Peyer's patch (tissue), 4 donors: ENCODE results near the gene ZNF608. TPM values are rescaled to one million over a fixed set of nuclear protein-coding genes. Genes with fewer than 3 reads are reported as not detected.

ENCODE experiments used
- DNase-seq, 3 donors: peaks; one replicate each; pipeline ENCODE4 v3.0.0-alpha.2; 2017 to 2019
- H3K27ac ChIP-seq, 4 donors: fragments of 200-600 bp; sonication (generic); one replicate each; pipeline ENCODE4 v1.5.1; 2016 to 2019
- H3K27me3 ChIP-seq, 2 donors: fragments of 200-600 bp; sonication (generic); one replicate each; pipeline ENCODE4 v1.5.1; 2019
- H3K36me3 ChIP-seq, 3 donors: fragments of 200-600 bp; sonication (generic); one replicate each; pipeline ENCODE4 v1.5.1; 2016 to 2019
- H3K4me1 ChIP-seq, 4 donors: fragments of 200-600 bp; sonication (generic); one replicate each; pipeline ENCODE4 v1.5.1; 2016 to 2019
- H3K4me3 ChIP-seq, 4 donors: fragments of 200-600 bp; sonication (generic); 1 replicate in 3 of 4; 2 replicates in 1 of 4; pipeline ENCODE4 v1.5.1; 2016 to 2019; ENCODE audit warnings: mild to moderate bottlenecking in 1 of 4
- H3K9me3 ChIP-seq, 4 donors: fragments of 200-600 bp; sonication (generic); one replicate each; pipeline ENCODE4 v1.5.1; 2016 to 2019; ENCODE audit warnings: mild to moderate bottlenecking in 1 of 4
- POLR2A ChIP-seq, 2 donors: fragments of 450-650 bp; IDR thresholded peaks; one replicate each; pipeline ENCODE4 v1.5.1; 2017; ENCODE audit warnings: antibody characterized with exemption in 2 of 2, mild to moderate bottlenecking in 2 of 2, moderate library complexity in 2 of 2
- total RNA-seq, 4 donors: library from RNA; depleted of rRNA; stranded (reverse); fragments of >200 nt; gene quantifications; one replicate each; pipeline ENCODE4 v1.1.0, GENCODE V29; 2016
- TF ChIP-seq, protein P1 (sequence below), 6 experiments: fragments of 450-650 bp in 4 of 6; fragments of 200-600 bp in 2 of 6; sonication (generic) in 1 of 6; IDR thresholded peaks; one replicate each; pipeline ENCODE4 v1.5.1; 2017 to 2019; ENCODE audit warnings: antibody characterized with exemption in 6 of 6, mild to moderate bottlenecking in 3 of 6, moderate library complexity in 1 of 6

ZNF608 gene, protein sequence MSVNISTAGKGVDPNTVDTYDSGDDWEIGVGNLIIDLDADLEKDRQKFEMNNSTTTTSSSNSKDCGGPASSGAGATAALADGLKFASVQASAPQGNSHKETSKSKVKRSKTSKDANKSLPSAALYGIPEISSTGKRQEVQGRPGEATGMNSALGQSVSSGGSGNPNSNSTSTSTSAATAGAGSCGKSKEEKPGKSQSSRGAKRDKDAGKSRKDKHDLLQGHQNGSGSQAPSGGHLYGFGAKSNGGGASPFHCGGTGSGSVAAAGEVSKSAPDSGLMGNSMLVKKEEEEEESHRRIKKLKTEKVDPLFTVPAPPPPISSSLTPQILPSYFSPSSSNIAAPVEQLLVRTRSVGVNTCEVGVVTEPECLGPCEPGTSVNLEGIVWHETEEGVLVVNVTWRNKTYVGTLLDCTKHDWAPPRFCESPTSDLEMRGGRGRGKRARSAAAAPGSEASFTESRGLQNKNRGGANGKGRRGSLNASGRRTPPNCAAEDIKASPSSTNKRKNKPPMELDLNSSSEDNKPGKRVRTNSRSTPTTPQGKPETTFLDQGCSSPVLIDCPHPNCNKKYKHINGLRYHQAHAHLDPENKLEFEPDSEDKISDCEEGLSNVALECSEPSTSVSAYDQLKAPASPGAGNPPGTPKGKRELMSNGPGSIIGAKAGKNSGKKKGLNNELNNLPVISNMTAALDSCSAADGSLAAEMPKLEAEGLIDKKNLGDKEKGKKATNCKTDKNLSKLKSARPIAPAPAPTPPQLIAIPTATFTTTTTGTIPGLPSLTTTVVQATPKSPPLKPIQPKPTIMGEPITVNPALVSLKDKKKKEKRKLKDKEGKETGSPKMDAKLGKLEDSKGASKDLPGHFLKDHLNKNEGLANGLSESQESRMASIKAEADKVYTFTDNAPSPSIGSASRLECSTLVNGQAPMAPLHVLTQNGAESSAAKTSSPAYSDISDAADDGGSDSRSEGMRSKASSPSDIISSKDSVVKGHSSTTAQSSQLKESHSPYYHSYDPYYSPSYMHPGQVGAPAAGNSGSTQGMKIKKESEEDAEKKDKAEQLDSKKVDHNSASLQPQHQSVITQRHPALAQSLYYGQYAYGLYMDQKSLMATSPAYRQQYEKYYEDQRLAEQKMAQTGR (N-terminal part only)
- 10 to 100 TPM; 19.8 to 85.8 (median 35.3) TPM for total RNA-seq

DNA sequence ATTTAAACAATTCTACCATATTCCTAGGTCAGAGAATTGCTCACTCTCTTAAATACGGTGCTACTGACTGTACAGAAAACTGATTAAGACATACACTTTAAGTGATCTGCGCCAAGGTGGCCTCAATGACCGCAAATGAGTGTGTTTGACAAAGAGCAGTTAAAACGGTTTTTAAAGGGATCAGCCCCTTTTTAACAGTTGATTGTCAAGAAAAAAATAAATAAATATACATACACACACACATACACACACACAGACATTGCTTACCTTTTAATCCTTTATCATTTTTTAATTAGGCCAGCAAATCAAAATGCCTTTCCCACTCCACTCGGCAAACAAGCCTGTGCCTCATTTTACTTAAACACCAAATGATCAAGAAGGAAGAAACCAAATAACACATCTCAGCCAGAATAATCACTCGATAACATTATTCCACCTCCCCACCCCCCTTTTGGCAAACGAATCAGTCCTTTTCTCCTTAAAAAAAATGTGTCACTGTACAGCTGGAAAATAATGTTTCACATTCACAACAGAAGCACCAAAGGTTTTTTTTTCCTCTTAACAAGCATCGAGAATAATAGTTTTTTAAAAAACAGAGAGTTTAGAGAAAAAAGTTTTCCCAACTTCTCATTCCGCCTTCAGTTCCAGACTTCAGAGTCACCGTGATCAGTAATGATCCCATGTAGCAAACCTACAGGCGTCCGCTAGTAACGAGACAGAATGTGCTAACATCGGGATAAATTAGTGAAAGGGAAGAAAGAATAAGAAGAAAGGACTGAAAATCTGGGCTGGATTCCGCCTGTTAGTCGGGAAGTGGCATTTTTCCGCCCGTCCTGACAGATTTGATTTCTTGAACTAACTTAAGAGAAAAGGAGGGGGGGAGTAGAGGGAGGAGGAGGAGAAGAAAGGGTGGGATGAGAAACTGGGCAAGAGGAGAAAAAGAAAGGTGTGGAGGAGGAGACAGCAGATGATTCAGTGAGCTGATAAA is at the start of gene ZNF608:
Gene ZNF608 (minus strand): TSS at position 712 of the 988 bp plus-strand sequence. CDS start 1,650 bp downstream, outside the sequence.
- DNase-seq: no peak
- H3K27me3 ChIP-seq: no peaks in the 10 kb centered on the region
- H3K27ac ChIP-seq: peak within 1 kb of the TSS; percentile 80 to 94 (median 85)
- no peaks in the 10 kb centered on the region for H3K9me3 ChIP-seq
- peak within 1 kb of the TSS; percentile 37 to 75 (median 57) for H3K4me3 ChIP-seq
- H3K4me1 ChIP-seq: peaks cover 0 to 21% (median 0%) of the 10 kb centered on the region in 4 donors
- no peaks in the 10 kb centered on the region for H3K36me3 ChIP-seq
- no peak for TF ChIP-seq POLR2A (IDR thresholded peaks at IDR 0.05)
- TF ChIP-seq, protein P1, sequence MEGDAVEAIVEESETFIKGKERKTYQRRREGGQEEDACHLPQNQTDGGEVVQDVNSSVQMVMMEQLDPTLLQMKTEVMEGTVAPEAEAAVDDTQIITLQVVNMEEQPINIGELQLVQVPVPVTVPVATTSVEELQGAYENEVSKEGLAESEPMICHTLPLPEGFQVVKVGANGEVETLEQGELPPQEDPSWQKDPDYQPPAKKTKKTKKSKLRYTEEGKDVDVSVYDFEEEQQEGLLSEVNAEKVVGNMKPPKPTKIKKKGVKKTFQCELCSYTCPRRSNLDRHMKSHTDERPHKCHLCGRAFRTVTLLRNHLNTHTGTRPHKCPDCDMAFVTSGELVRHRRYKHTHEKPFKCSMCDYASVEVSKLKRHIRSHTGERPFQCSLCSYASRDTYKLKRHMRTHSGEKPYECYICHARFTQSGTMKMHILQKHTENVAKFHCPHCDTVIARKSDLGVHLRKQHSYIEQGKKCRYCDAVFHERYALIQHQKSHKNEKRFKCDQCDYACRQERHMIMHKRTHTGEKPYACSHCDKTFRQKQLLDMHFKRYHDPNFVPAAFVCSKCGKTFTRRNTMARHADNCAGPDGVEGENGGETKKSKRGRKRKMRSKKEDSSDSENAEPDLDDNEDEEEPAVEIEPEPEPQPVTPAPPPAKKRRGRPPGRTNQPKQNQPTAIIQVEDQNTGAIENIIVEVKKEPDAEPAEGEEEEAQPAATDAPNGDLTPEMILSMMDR (IDR thresholded peaks at IDR 0.05): peak in 3 of 6 experiments; percentile 24 to 32 (median 28)

DNA sequence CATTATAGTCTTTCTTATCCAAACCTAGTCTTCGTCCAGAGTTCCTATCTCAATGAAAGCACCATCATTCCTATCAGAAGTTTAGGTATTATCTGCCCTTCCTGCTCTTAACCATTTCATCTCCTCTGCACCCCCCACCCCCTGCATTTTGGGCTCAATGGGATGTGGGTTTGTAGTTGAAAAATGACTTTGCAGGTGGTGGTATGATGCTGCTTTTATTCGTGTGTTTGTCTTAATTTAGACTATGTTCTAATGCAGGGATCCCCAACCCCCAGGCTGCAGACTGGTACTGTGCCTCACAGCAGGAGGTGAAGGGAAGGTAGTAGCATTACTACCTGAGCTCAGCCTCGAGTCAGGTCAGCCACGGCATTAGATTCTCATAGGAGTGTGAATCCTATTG is 49.4 kb upstream of the ZNF608 start:
- TF ChIP-seq POLR2A (IDR thresholded peaks at IDR 0.05): no peak
- TF ChIP-seq, protein P1 (IDR thresholded peaks at IDR 0.05): no peak

DNA sequence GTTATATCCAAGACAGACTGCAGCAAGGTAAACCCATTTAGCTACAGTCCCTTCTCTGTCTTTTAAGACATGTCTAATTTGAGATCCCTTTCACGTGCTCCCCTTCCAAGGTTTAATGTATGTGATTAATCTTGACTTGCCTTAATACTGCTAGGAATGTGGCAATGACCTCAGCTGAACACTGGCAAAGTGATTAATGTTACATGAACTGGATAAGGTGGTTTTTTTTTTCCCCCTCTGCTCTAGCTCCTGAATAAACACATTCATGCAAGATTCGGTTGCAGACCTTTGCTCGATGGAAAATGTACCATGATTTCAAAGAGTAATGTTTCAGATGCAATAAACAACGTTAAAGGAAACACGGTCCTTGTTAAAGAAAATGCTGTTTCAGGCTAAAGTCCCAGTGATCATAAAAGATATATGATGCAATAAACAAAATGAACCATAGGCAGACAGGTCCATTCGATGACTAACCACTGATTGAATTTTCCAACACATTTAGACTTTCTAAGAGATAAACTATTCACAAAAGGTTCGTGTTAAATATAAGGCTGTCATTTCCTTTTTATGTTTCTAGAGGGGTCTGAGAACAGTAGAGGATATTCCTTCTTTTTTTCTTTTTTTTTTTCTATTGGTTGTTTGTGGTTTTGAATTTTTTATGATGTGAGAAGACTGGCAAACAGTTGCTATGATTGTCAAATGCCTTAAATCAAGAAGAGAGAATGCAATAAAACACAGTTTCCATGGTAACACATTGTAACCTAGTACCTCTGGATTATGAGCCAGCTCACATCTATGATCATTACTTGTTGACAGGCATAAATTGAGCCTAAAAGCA is 44.7 kb upstream of the ZNF608 start:
- Histone ChIP-seq H3K9me3 (no peaks in the 10 kb centered on the region), H3K27ac (peak overlapping the region in 2 of 4 donors; percentile 55 to 73), H3K27me3 (no peaks in the 10 kb centered on the region), H3K36me3 (no peaks in the 10 kb centered on the region), H3K4me3 (no peak overlapping the region), H3K4me1 (peaks cover 0 to 17% (median 2%) of the 10 kb centered on the region in 4 donors)
- peak in 1 of 3 donors; percentile 51 for DNase-seq
- TF ChIP-seq, protein P1 (IDR thresholded peaks at IDR 0.05): no peak
- TF ChIP-seq POLR2A (IDR thresholded peaks at IDR 0.05): no peak

More for the DNA sequence above, 49.4 kb upstream of the ZNF608 start:
- no peak for DNase-seq
- H3K27ac ChIP-seq: no peak overlapping the region
- no peak overlapping the region for H3K4me3 ChIP-seq
- H3K9me3 ChIP-seq: no peaks in the 10 kb centered on the region
- H3K4me1 ChIP-seq: peaks cover 0 to 6% (median 0%) of the 10 kb centered on the region in 4 donors
- no peaks in the 10 kb centered on the region for H3K27me3 ChIP-seq
- H3K36me3 ChIP-seq: no peaks in the 10 kb centered on the region

DNA sequence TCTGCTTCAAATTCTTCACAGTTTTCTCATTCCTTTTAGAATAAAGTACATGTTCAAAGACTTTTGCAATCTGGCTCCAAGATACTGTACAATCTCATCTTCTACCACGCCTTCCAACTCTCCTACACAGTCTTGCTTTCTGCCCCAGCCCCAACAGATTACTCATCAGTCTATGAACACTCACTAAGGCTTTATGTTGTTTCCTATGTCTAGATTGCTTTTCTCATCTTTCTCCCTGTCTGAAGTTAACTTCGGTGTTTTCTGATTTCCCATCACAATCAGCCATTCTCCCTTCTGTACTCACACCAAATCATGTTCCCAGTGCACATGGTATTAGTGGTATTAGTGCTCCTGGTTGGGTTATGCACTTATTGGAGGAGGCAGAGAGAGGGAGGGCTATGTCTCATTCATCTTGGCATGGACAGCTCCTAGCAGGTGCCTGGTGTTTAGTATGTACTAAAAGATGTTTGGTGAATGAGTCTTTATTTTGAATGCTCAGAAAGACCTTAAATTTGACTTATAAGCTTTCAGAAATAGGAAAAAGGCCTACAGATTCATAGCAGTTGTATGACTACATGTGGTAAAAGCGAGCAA is 44.0 kb upstream of the ZNF608 start:
- Histone ChIP-seq H3K9me3 (no peaks in the 10 kb centered on the region), H3K4me1 (peaks cover 0 to 17% (median 2%) of the 10 kb centered on the region in 4 donors), H3K4me3 (no peak overlapping the region), H3K36me3 (no peaks in the 10 kb centered on the region), H3K27me3 (no peaks in the 10 kb centered on the region), H3K27ac (peak overlapping the region in 2 of 4 donors; percentile 55 to 73)
- TF ChIP-seq, protein P1 (IDR thresholded peaks at IDR 0.05): no peak
- no peak for TF ChIP-seq POLR2A (IDR thresholded peaks at IDR 0.05)
- peak in 1 of 3 donors; percentile 51 for DNase-seq
